Inferior parietal cortex (tissue), 1 donor: ENCODE data around the gene RSPH6A.
A peak's percentile ranks its signal among the peaks of the same experiment; 100 is the strongest.

Source experiments
- DNase-seq: peaks from one replicate; pipeline ENCODE4 v3.0.0-alpha.2; 2016; ENCODE audit errors: extremely low spot score

The RSPH6A gene

DNA sequence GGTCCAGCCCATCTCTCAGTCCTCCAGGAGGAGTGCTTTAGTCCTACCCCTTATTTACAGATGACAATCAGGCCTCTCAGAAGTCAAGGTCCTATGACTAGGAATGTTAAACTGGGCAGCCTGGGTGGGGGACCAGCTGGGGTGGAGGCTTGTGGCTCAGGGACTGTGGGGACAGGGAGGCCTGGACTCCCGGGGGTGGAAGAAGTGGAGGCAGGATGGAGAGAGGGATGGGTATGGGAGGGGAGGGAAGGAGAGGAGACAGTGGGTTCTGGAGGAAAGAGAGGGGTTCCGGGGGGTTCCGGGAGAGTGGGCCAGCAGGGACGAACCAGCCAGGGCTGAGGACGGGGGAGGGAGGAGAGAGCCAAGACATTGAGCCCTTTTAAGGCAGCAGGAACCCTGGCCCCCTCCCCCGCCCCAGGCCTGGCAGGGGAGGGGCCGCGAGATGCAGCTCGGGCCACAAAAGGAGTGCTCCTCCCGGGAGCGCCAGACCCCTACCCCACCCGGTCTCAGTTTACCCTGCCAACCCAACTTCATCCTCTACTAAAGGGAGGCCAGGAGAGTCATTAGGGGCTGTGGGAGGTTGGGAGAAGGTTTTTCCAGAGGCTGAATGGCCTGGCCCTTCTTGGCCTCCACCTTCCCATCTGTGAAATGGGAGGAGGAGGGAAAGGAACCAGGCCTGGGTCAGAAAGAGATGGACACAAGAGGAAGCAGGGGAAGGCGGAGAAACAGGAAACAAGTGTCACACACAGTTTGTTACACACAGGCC lies 34.5 kb downstream of the RSPH6A start:
- DNase-seq: no peak

DNA sequence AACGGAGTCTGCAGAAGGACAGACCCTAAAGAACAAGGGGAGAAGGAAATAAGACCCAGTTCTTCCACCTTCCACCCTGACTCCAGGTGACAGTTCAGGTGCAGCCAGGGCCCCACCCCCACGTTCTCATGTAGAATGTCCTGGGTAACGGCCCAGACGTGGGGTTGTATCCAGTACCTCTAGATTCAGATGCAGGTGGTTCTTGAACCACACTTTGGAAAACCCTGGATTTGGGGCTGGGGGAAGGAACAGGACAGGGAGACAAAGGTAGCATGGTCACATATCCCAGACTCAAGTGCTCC lies 35.0 kb downstream of the RSPH6A start:
- no peak for DNase-seq

DNA sequence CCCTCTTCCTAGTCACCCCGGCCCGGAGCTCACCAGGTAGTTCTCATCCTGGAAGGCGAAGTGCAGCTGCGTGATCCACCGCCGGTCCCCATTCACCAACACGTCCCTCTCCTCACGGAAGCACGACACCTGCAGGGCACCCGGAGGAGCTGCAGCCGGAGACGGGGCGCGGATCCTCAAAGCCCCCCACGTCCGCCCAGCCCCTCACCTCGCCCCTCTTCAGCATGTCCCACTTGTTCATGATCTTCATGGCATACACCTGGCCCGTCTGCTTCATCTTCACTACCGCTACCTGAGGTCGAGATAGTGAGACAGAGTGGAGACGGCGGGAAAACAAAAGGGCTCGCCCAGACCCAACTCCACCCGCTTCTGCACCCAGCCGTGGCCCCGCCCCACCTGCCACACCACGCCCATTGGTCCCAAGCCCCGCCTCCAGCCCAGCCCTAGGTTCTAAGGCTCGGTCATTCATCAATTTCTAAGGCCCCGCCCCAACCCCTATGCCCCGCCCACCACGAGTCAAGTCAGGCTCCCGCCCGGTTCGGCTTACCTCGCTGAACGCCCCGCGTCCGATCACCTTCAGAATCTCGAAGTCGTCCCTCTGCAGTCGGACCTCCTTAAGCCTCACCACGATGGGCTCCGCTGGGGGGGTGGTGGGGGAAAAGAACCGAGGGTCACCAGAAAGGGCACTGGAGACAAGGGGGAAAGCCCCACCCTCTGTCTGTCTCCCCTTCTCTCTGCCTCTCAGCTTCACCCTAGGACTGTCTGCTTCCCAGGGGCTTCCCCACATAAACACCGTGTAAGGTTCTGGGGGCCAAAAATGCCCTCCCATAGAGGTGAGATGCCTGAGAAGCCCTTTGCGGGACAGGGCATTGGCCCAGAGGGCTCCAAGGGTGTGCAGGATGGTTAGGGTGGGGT lies 35.6 kb downstream of the RSPH6A start:
- DNase-seq: peak; percentile 3

DNA sequence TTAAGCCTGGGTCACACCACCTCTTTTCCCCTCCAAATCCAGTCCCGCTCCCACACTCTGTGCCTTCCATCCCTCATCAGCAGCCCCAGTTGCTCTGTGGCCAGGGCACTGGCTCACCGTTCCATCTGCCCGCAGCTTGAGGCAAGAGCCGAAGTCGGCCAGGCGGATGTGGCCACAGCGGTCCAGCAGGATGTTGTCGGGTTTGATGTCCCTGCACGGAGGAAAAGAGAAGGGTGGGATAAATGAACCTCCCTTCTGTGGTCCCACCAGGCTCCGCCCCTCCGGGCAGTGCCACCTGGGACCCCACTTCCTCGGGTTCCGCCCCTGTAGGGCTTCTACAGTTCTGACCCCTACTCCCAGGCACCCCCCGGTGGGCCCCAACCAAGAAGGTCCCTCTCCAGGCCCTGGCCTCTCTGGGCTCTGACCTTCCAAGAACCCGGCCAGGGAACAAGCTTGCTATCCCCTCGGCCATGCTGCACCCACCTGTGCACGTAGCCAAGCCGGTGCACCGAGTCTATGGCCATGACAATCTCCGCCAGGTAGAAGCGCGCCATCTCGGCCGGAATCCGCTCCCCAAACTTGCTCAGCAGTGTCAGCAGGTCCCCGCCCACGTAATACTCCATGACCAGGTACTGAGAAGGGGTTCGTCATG lies 37.0 kb downstream of the RSPH6A start:
- DNase-seq: no peak

DNA sequence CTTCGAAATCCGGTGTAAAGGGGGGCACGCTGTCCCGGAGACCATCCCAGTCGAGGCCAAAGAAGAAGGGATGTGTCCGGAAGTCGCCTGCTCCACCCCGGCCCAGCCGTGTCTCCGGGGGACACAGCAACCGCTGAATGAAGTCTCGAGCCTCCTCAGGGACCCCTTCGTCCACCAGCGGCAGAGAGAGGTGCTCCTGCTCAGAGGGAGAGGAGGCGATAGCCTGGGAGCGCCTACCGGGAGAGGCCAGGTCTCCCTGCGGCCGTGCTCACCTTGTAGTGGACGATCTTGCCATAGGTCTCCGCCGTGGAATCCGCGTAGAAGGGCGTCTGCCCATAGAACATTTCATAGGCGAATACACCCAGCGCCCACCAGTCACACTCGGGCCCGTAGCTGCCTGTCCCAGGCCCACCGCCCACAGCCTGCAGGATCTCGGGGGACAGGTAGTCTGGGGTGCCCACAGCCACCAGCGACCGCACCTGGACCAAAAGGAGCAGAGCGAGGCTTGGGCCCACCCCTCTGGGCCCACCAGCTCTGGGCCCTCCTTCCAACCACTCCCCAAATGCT lies 37.6 kb downstream of the RSPH6A start:
- DNase-seq: no peak

DNA sequence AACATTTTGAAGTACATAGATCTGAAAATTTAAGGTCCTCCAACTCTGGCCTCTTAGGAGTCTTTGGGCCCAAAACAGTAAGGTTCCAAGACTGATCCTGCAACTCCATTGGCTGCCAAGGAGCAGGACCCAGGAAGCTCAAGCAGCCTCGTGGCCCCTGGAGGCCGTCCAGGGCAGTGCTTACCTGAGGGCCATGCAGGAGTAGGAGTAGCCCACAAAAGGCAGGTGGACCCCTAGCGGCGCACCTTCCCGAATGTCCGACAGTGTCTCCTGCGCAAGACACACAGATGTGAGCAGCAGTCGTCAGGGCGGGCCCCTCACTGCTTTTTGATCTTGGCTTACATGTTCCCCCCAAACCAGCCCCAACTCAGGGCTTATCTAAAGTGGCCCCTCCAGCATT lies 40.3 kb downstream of the RSPH6A start:
- no peak for DNase-seq

DNA sequence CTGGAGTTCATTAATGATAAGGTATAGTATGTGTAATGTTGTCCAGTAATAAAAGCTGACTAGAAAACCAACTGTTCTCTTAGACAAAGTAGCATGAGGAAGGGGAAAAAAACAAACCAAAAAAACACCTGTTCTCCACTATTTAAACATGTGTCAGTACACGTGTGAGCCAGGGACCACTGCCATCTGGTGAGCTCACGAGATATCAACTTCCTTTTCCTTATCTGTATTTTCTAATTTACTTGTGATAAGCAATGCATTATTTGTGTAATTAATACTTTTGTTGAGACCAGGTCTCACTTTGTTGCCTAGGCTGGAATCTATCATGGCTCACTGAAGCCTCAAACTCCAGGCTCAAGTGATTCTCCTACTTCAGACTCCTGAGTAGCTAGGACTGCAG lies 41.7 kb downstream of the RSPH6A start:
- no peak for DNase-seq

DNA sequence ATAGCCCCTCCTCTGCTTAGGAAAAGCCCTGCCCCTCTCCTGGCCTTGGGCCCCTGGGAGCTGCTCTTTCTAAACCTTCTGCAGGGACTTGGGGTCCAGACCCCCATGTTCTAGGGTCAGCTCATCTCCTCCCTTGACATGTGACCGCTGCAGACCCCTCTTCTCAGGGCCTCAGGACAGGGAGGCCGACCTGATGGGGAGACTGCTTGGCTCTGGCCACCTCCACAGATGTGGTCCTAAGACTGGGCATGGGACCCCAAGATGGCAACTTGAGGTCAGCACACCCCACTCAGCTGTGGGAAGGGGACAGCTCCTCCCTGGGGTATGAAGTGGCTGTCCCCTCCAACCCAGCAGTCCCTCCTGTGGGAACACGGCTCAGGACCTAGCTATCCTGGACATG lies 42.2 kb downstream of the RSPH6A start:
- DNase-seq: no peak

DNA sequence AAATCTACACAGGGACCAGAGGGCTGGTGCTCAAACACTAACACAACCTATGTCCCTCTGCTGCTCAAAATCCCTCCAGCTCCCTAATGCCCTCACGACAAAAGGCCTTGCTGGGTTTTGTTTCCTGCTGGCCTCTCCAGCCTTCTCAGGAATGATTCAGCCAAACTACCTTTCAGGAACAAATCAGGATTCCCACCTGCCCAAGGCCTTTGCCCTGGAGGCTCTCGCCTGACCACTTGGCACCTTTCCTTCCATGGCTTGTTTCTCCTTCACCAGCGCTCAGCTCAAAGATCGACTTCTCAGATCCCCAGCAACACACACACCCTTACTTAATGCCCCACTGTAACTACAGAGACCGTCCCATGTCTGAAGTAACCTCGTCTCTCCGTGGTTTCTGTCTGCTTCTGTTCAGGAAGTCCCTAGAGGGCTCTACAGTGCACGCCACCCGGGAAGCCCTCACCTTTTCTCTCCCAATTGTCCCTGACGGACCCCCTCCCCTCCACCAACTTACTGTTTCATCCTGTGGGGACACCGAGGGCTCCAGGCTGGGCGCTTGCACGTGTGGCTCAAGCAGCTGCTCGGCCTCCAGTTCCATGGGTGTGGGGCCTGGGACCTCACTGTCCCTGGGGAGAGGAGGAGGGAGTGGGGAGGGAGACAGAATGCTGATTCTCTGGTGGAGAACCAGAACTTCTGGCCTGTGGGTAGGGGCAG lies 42.8 kb downstream of the RSPH6A start:
- DNase-seq: no peak

DNA sequence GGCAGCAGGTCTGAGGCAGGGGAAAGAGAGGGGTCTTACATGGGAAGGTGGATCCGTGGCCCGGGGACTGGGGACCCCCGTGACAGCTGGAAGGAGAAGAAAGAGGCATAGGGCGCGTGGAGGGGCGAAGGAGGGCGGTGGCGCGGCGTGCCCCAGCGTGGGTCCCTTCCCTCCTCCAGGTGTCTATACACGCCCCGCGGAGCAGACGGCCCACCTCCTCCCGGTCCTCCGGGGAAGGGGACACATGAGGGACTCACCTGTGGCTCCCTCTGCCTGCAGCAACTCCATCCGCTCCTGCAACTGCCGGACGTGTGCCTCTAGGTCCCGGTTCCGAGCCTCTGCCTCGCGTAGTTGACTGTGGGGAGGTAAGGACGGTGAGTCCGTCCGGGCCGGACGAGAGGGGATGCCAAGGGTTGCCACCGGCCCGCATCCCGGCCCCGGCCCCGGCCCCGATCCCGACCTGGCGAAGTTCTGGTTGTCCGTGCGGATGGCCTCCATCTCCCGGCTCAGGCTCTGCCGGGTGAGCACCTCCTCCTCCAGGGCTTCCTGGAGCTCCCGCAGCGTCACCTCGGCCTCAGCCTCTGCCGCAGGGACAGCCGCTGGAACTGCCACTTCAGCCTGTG lies 43.7 kb downstream of the RSPH6A start:
- no peak for DNase-seq

DNA sequence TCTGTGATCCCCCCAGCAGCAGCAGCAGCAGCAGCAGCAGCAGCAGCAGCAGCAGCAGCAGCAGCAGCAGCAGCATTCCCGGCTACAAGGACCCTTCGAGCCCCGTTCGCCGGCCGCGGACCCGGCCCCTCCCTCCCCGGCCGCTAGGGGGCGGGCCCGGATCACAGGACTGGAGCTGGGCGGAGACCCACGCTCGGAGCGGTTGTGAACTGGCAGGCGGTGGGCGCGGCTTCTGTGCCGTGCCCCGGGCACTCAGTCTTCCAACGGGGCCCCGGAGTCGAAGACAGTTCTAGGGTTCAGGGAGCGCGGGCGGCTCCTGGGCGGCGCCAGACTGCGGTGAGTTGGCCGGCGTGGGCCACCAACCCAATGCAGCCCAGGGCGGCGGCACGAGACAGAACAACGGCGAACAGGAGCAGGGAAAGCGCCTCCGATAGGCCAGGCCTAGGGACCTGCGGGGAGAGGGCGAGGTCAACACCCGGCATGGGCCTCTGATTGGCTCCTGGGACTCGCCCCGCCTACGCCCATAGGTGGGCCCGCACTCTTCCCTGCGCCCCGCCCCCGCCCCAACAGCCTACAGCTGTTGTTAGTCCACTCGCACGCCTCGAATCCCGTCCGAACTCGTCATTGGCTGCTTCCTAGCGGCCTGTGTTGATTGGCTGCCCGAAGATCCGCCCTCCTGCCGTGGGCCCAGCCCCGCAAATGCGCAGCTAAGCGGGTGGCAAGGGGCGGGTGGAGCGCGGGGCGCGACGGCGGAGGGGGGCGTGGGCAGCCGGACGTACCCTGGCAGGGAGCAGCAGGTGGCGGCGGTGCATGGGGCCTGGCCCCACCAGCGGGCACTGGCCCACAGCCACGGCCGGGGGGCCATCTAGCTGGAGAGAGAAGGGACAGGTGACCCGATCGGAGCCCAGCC lies 44.7 kb downstream of the RSPH6A start:
- DNase-seq: peak; percentile 88

DNA sequence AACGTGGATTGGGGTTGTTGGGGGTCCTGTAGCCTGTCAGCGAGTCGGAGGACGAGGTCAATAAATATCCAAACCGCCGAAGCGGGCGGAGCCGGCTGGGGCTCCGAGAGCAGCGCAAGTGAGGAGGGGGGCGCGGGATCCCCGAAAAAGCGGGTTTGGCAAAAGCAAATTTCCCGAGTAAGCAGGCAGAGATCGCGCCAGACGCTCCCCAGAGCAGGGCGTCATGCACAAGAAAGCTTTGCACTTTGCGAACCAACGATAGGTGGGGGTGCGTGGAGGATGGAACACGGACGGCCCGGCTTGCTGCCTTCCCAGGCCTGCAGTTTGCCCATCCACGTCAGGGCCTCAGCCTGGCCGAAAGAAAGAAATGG lies 45.3 kb downstream of the RSPH6A start:
- DNase-seq: peak; percentile 49

DNA sequence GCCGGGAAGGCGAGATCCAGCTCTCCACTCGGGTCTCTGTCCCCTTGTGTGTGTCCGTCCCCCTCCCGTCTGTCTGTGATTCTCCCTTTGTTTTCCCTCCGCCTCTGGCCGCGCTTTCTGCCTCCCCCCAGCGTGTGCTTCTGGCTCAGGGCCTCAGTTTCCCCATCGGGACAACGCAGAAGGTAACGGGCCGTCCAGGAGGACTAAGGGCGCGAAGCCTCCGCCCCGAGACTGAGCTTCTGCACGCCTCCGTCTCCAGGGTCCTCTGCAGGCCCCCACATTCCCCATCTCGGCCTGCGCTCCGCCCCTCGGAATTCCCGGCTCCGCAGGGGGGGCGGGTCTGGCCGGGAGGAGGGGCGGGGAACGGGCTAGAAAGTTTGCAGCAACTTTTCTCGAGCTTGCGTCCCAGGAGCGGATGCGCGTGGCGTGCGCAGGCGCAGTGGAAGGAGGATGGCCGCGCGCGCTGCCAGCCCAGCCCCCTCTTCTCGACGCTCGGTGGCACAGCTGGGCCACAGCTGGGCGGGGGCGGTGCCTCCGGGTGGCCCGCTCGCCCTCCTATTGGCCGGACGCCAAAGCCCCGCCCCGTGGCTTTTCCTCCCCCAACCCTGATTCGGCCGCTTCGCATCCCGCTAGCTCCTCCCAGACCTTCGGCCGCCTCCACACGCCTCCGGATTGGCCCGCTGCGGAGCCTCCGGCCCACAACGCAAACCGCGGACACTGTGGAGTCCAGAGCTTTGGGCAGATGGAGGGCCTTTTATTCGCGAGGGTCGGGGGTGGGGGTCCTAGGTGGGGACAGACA lies 45.9 kb downstream of the RSPH6A start, which contains the start of gene SIX5:
Gene SIX5 (minus strand): TSS at position 269 of the 799 bp plus-strand sequence. CDS start 408 bp downstream, outside the sequence.
- DNase-seq: peak; percentile 93

DNA sequence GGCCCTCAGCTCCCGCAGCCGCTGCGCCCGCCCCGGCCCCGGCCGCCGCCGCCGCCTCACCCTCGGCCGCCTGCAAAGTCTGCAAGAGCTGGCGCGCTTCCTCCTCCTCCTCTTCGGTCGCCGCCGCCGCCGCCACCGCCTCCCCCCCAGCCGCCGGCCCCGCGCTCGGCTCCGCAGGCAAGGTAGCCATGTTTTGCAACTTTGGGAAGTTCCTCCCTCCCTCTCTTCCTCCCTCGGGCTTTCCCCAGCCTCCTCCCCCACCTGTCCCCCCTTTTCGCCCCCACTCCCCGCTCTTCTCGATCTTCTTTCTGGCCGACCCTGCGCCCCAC lies 46.5 kb downstream of the RSPH6A start:
- DNase-seq: no peak

DNA sequence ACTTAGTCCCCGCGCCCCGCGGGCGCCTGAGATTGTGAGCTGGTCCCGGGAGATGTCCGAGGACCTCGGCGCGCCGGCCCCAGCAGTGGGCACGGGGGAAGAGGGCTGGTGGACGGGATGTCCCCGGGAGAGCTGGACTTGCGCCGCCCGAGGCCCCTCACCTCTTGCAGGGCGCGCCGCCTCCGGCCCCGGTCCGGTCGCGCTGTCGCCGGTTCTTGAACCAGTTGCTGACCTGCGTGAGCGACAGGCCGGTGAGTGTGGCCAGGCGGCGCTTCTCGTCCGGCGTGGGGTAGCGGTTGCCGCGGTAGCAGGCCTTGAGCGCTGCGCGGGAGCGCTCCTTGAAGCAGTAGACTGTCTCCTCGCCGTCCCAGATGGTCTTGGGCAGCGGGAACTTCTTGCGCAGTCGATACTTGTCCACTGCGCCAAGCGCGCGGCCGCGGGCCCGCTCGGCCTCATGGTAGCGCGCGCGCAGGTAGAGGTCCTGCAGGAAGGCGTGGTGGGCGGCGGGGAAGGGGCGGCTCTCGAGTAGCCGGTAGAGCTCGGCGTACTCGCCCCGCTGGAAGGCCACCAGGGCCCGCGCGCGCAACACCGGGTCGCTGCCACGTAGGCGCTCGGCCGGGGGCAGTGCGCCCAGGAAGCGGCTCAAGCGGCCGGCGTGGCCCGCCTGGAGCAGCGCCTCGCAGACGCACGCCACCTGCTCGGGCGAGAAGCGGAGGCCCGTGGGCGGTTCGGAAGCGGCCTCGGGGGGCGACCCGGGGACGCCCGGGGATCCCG lies 47.0 kb downstream of the RSPH6A start:
- no peak for DNase-seq

DNA sequence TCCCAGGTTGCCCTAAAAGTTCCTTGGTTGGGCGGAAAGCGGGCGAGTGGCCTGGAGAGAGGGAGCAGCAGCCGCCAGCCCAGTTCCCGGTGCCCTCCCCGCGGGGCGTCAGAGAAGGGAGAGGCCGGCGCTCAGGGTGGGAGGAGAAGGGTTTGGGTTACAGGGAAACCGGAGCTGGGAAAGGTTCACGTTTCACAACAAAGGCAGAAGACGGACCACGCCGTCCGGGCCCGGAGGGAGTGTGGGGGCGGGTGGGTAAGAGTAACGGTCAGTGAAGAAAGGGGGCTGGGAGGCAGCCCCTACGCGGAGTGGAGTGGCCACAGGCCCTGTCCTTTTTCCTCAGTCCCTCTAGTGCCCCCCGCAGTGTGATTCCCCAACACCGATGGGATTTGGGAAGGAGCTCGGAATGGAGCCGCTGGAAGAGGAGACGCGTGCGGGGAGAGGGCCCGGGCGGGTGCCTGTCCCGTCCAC lies 47.7 kb downstream of the RSPH6A start:
- DNase-seq: no peak

DNA sequence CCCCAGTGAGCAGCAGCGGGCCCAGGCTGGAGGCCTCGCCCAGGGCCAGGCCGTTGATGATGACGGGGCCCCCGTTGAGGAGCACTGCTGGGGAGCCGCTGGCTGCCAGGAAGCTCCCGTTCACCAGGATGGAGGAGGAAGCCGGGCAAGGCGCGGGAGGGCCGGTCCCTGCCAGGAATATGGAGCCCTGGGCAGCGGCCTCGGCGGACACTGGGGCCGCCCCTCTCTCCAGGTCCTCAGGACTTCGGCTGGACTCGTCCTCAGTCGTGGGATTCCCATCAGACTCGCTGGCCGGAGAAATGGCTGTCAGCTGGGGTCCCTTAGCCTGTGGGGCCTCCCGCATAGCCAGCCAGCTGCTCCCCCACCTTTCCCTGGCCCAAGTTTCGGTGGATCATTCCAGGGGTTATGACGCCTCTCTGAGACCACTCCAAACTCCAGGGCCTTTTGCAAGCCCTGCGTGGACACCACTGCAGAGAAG lies 48.2 kb downstream of the RSPH6A start:
- DNase-seq: no peak

DNA sequence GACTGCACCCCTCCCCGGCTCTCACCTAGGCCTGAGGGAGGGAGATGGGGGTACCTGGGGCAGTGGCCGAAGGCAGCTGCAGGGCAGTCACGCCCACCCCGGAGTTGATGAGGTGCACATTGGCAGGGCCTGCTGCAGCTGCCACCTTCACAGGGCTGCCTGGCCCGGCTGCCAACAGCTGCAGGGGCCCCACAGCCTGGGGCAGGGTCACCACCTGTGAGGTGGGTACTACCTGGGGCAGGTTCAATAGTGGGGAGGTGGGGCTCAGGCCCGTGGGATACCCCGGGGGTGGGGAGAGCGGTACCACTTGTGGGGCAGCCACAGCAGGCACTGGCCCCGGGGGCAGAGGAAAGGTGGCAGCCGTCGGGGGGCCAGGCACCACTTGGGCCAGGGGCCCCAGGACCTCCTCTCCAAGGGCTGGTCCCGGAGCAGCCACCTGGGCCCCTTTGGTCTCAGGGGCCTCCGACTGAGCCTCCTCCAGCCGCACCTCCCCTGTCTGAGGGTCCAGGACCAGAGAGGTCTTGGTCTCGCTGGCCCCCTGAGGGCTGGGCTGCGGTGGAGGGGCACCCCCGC lies 48.7 kb downstream of the RSPH6A start:
- no peak for DNase-seq
